Measurements from ENCODE around the gene HSD17B4.
"Not testable (repeated sequence)": the region's sequence is repeated elsewhere in the genome, so short reads cannot be mapped to it uniquely, and the experiment has no call there.

Gene HSD17B4

DNA sequence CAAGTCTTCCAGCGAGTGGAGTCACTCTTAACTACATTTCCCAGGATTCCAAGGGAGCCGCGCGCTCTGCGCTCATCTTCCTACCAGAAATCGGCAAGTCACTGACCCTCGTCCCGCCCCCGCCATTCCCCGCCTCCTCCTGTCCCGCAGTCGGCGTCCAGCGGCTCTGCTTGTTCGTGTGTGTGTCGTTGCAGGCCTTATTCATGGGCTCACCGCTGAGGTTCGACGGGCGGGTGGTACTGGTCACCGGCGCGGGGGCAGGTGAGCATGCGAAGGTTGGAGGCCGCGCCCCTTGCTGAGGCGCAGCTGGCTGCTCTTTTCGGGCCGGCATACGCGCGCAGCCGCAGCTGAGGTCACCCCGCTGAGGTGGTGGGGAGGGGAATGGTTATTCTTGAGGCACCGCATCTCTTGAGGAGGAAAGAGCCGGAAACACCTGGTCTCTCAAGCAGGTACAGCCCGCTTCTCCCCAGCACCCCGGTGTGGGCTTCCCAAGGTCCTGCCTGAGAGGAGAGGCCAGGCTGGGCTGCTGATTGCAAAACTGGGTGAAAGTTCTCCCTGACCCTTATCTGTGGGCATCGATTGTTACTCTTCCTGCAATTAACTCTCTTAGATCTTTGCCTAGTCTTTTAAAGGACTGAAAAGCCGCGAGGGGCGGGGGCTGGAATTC, at the start of gene HSD17B4:
Gene HSD17B4 (plus strand): TSS at position 125 of the 667 bp plus-strand sequence. CDS start 79 bp downstream, at position 204.
- peak; percentile 45 for DNase-seq

DNA sequence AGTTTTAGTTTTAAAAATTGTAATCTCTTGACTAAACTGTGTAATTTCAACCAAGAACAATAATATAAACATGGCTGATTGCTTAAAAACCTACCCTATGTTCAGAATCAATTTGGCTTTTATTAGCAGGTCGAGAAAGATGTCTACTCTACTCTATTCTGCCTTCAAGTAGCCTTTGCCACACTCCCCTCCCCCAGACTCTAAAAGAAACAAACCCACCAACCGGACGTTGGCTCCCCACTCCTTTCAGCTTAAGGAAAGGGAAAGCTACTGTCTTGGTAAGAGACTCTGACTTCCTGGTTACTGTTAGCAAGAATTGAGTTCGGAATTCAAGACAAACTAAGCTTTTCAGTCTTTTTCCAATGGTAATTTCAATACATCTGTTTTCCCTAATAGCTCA, 49.7 kb upstream of the HSD17B4 start:
- DNase-seq, result no peak

- no peak for DNase-seq
These were observed 48.3 kb upstream of the HSD17B4 start for GRCh38 chr5:119404033-119404432.

DNA sequence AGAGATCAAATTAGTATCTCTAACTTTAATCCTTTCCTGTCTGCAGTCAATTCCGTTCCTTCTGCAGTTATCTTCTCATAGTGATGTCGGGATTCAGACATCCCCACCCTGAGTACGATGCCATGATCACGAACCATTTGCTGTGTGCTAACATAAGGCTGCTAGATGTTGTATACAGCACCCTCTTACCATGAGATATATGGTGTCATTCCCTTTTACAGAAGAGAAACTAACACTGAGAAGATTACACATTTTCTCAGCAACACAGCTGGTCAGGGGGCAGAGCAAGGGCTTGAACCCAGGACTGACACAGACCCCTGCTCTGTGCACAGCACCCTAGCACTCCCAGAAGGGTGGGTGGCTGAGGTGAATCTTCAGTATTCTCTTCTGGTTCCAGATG, 46.9 kb upstream of the HSD17B4 start:
- no peak for DNase-seq

DNA sequence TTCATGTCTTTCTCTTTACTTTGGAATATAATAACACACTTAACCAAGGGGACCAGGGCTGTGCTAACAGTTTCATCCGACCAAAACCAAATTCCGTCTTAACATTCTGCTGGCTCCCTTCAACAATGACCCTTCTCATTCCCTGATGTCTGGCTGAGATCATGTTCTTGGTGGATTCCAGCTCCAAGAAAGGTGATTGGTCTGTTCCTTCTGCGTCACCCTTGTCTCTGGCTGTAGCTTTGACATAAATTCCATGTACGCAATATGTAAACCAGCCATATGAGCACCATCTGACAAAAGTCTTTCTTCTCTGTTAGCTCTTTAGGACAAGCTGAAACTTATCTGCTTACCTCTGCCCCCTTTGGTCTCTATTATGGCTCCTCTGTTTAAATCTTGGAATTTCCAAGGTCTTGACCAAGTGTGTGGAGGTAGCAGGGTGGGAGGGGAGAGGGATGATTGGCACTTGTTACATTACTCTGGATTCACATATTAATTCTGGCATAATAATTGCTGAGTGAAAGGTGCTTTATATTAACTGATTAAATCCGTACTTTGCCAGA, 45.7 kb upstream of the HSD17B4 start:
- DNase-seq, result no peak

GRCh38 chr5:119409235-119409815, 43.0 kb upstream of the HSD17B4 start:
- DNase-seq, result no peak

- no peak for DNase-seq
These were observed 41.7 kb upstream of the HSD17B4 start for GRCh38 chr5:119410448-119411159.

DNA sequence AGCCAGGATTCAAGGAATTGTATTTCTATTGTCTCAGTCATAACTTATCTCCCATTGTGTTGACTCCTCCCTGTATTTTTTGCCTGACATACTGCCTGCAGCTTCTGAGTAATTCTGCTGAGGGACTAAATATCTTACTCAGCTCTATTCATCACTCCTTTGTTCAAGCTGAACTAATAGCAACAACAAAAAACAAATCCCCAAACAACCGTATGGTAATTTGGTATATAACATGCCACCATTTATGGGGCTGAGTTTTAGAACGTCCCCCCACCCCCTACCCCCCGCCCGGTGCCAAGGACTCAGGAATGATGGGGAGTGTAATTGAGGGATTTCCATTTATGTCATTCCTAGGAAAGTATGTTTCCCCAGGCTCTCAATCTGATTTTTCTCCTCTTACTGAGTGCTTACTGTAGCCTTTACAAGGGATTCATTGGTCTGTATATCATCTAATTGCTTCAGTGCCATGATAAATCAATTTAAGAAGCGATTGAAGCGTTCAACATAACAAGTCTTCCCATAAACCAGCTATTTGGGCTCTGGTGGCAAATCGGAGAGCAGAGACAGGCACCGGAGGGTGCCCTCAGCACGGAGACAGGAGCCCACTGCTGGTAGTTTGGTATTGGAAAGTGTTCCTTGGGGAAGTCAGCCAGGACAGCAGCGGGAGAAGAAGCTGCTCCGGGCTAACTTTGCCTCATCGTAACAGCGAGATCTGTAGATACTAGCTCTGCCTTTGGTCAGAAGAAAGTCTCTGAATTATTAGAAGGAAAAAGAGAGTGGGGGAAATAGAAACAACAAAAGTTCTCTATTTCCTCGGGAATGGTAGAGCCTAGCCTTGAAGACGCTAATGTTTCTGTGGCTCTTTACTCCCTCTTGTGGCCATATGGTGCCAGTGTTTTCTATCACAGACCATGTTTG, 40.7 kb upstream of the HSD17B4 start:
- DNase-seq, result peak; percentile 35

DNA sequence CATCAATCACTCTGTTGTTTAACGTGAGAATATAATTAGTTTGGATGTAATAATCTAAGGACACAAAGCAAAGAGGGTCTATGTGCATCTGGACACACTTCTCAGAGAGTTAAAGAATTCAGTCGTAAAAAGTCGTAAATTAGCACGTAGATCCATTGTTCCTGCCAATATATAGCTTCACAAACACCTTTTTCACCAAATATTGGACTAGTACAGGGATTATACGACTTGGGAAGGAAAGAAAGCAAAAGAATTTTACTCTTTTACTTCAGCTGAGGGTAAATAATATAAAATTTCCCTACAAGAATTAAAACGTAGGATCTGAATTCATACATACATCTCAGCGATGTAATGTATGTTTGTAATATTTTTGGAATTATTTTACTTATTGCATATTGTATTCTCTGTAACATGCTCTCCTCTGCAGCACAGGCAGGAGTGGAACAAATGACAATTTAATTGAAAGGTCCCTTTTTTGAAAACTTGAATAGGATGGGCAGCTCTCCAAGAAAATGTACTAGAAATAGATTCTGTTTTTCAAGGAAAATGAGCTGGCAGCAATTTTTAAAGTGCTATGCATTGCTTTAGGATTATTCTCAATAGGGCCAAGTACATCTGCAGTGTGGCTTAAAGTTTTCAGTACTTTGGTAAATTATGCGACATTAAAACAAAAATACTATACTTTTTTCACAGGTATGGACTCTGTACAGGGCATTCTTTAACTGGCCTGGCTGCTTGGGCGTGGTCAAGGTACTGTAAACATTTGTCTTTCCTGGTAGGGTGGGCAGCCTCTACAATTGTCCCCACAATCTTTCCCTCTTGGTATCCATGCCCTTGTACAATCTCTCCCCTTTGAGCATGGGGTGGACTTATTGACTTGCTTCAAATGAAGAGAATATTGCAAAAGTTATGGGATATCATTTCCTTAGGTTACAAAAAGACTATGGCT, 39.7 kb upstream of the HSD17B4 start:
- DNase-seq, result no peak

DNA sequence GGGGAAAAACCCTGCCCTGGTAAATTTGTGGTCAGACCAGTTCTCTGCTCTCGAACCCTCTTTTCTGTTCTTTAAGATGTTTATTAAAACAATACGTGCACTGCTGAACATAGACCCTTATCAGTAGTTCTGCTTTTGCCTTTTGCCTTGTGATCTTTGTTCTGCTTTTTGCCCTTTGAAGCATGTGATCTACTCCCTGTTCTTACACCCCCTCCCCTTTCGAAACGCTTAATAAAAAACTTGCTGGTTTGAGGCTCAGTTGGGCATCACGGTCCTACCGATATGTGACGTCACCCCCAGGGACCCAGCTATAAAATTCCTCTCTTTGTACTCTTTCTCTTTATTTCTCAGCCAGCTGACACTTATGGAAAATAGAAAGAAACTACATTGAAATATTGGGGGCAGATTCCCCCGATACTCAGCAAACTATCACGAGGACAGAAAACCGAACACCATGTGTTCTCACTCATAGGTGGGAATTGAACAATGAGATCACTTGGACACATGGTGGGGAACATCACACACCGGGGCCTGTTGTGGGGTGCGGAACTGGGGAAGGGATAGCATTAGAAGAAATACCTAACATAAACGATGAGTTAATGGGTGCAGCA, 38.1 kb upstream of the HSD17B4 start:
- DNase-seq, result not testable (repeated sequence)

- no peak for DNase-seq
These were observed 34.2 kb upstream of the HSD17B4 start for GRCh38 chr5:119417891-119418605.

DNA sequence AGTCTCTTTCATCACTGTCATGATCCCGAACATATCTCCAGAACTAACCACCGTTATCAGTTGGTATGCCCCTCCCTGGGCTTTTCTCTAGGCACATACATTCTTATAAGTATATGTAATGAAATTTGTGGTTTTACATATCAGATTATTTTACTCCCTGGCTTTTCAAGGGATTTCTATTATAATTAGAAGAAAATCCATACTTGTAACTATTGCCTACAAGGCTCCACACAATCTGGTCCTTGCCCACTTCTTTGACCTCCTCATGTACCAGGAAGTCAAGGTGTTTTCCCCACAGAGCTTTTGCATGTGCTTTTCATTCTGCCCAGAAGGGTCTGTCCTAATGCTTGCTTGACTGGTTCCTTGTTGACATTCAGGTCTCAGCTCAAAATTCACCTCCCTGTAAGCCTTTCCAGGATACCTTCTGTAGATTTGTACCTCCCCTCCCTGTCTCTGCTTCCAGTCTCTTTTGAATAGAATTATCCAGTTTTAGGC, 33.6 kb upstream of the HSD17B4 start:
- no peak for DNase-seq

DNA sequence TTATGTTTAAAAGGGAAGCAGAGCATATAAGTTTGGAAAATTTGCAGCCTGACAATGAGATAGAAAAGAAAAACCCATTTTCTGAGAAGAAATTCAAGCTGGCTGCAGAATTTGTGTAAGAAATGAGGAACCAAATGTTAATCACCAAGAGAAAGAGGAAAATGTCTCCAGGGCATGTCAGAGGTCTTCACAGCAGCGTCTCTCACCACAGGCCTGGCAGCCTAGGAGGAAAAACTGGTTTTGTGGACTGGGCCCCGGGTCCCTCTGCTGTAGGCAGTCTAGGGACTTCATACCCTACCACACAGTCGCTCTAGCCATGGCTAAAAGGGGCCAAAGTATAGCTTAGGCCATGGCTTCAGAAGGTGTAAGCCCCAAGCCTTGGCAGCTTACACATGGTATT, 32.1 kb upstream of the HSD17B4 start:
- DNase-seq, result no peak

GRCh38 chr5:119426057-119426456, 26.2 kb upstream of the HSD17B4 start:
- DNase-seq, result no peak

- DNase-seq, result no peak
These were observed 25.2 kb upstream of the HSD17B4 start for GRCh38 chr5:119427060-119427459.

- DNase-seq, result not testable (repeated sequence)
These were observed 24.7 kb upstream of the HSD17B4 start for GRCh38 chr5:119427596-119427995.

DNA sequence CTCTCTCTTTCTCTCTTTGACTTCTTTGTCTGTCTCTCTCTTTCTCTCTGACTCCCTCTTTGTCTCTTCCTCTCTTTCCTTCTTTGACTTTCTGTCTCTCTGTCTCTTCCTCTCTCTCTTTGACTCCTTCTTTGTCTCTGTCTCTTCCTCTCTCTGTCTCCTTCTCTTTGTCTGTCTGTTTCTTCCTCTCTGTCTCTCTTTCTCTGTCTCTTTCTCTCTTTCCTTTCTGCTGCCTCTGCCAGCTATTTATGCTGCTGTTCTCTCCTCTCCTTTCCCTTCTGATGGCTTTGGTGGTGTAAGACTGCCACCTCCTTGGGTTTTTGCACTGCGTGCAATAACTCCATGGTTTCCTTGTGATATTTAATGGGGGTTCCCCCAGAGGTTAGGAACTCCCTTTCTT, 24.1 kb upstream of the HSD17B4 start:
- DNase-seq, result not testable (repeated sequence)

DNA sequence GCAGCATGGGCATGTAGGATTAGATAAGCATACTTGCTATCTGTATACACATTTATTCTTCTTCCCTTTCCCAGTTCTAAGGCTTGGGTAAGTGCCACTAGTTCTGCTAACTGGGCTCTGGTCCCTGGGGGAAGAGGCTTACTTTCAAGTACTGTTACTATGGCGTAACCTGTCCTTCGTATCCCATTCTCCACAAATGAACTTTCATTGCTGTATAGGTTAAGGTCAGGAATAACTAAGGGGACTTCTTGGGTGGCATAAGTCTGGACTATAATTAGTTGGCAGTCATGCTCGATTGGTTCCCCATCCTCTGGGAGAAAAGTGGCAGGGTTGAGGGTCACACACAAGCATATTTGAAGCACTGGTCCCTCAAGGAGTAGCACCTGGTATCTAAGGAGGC, 23.7 kb upstream of the HSD17B4 start:
- not testable (repeated sequence) for DNase-seq

GRCh38 chr5:119432674-119433237, 19.5 kb upstream of the HSD17B4 start:
- not testable (repeated sequence) for DNase-seq

Data from GOT3 (cell line).